Suprapubic skin (tissue), 4 donors: ENCODE measurements around the gene MORC4. TPM values are rescaled to one million over a fixed set of nuclear protein-coding genes. Genes with fewer than 3 reads are reported as not detected.

Source experiments
- total RNA-seq, 4 donors: library from RNA; depleted of rRNA; stranded (reverse); fragments of >200 nt; gene quantifications; one replicate each; pipeline ENCODE4 v1.1.0, GENCODE V29; 2016

Gene MORC4
- total RNA-seq, 4 donors from 2014 or later: 17.4 to 33.2 (median 24.9) TPM

Other genes starting within 250 kb of the MORC4 start
- gene TBC1D8B, start 197.5 kb downstream of the MORC4 start, total RNA-seq: 1 to 10 TPM; 1.7 to 7.3 (median 2.2) TPM
- not detected for gene RIPPLY1, start 96.9 kb downstream of the MORC4 start, total RNA-seq
- under 1 TPM in 3 of 4 donors, not detected in 1; 0.17 to 0.53 (median 0.23) TPM for gene CLDN2, start 79.8 kb downstream of the MORC4 start, total RNA-seq
- gene RBM41, start 118.6 kb upstream of the MORC4 start, total RNA-seq: 10 to 100 TPM; 11.7 to 29.7 (median 18.9) TPM
- 1 to 10 TPM; 1.3 to 8.8 (median 1.4) TPM for gene NUP62CL, start 206.2 kb upstream of the MORC4 start, total RNA-seq
- gene DNAAF6, start 206.4 kb upstream of the MORC4 start, total RNA-seq: not detected